OCI-LY7 (cell line): ENCODE data around the gene IRS1. TPM values are rescaled to one million over a fixed set of nuclear protein-coding genes. Genes with fewer than 3 reads are reported as not detected.

Experiments
- BruUV-seq: library from RNA; stranded (reverse); fragments of 400-500 nt; replicated peaks from 2 replicates; lab custom pipeline; 2021; lab: Mats Ljungman, UMichigan
- CTCF ChIA-PET: fragments of 300-600 bp; sonication (Branson Sonifier 250); formaldehyde crosslinking; loops from one replicate; lab custom pipeline; 2022; ENCODE audit warnings: antibody characterized with exemption; ENCODE audit not compliant: unreplicated experiment; lab: Charles Lee
- POLR2A ChIA-PET: fragments of 300-600 bp; sonication (Branson Sonifier 250); formaldehyde crosslinking; loops from one replicate; lab custom pipeline; 2022; ENCODE audit warnings: antibody characterized with exemption; lab: Charles Lee
- DNase-seq: peaks from one replicate; pipeline ENCODE4 v3.0.0-alpha.2; 2015; ENCODE audit warnings: low spot score
- H2AFZ ChIP-seq: fragments of 200-600 bp; sonication (generic), shearing (Covaris generic); 2 replicates; pipeline ENCODE4 v1.6.1; 2014; ENCODE audit warnings: mild to moderate bottlenecking, antibody characterized with exemption, low read length, moderate library complexity
- H3K27ac ChIP-seq: fragments of 200-600 bp; sonication (generic); 2 replicates; pipeline ENCODE4 v1.5.1; 2014; ENCODE audit warnings: mixed run types, low read depth, mild to moderate bottlenecking, moderate library complexity, low read length, inconsistent platforms; ENCODE audit not compliant: poor library complexity, severe bottlenecking
- H3K36me3 ChIP-seq: fragments of 200-600 bp; sonication (generic); 2 replicates; pipeline ENCODE4 v1.6.1; 2014; ENCODE audit warnings: mild to moderate bottlenecking, antibody characterized with exemption, low read length, moderate library complexity, mixed read lengths; ENCODE audit not compliant: insufficient read depth
- H3K4me1 ChIP-seq: fragments of 200-600 bp; sonication (generic); 2 replicates; pipeline ENCODE4 v1.5.1; 2014; ENCODE audit warnings: mild to moderate bottlenecking, low read length; ENCODE audit not compliant: insufficient read depth, poor library complexity, severe bottlenecking
- H3K4me2 ChIP-seq: fragments of 200-600 bp; sonication (generic); 2 replicates; pipeline ENCODE4 v1.6.1; 2014; ENCODE audit warnings: mild to moderate bottlenecking, low read length
- H3K4me3 ChIP-seq: fragments of 200-600 bp; sonication (generic); 2 replicates; pipeline ENCODE4 v1.5.1; 2014; ENCODE audit warnings: mild to moderate bottlenecking, low read depth, low read length; ENCODE audit not compliant: poor library complexity, severe bottlenecking
- H3K79me2 ChIP-seq: fragments of 200-600 bp; sonication (generic); 2 replicates; pipeline ENCODE4 v1.6.1; 2016; ENCODE audit warnings: low read depth, mild to moderate bottlenecking, low read length, moderate library complexity, mixed read lengths; ENCODE audit not compliant: insufficient read depth
- H3K9me2 ChIP-seq: fragments of 200-600 bp; sonication (generic); 2 replicates; pipeline ENCODE4 v1.6.1; 2016; ENCODE audit warnings: mild to moderate bottlenecking, low read length, mixed read lengths; ENCODE audit not compliant: insufficient read depth
- H3K9me3 ChIP-seq: fragments of 200-600 bp; sonication (generic); 2 replicates; pipeline ENCODE4 v1.6.1; 2014; ENCODE audit warnings: mild to moderate bottlenecking, mixed run types, low read length, mixed read lengths
- H4K20me1 ChIP-seq: fragments of 200-600 bp; sonication (generic); 2 replicates; pipeline ENCODE4 v1.6.1; 2014; ENCODE audit warnings: mild to moderate bottlenecking, antibody characterized with exemption, low read length, moderate library complexity, mixed read lengths; ENCODE audit not compliant: insufficient read depth
- CTCF ChIP-seq: fragments of 200-600 bp; sonication (generic); conservative IDR thresholded peaks from 2 replicates; pipeline ENCODE4 v1.5.1; 2014; ENCODE audit warnings: mild to moderate bottlenecking, antibody characterized with exemption, low read length, moderate library complexity, mixed read lengths
- EZH2phosphoT487 ChIP-seq: fragments of 200-600 bp; sonication (generic); IDR thresholded peaks from 2 replicates; pipeline ENCODE4 v1.6.1; 2018; ENCODE audit warnings: low read depth, borderline replicate concordance, mild to moderate bottlenecking, mixed run types, antibody characterized with exemption, low read length, moderate library complexity, mixed read lengths
- intact Hi-C: fragments of 100-400 bp; cut with micrococcal nuclease; formaldehyde crosslinking; loops from one replicate; pipeline ENCODE4 v1.10.0; 2022; ENCODE audit not compliant: unreplicated experiment
- total RNA-seq, 2 experiments: library from RNA; depleted of rRNA in 1 of 2; stranded (reverse); fragments of >200 nt in 1 of 2; shearing (Covaris generic) in 1 of 2; gene quantifications; 2 replicates each; pipeline ENCODE4 v1.2.3, GENCODE V29; 2014 to 2022

The IRS1 gene
- total RNA-seq, 2 experiments from 2014 or later: 18.1 to 23.5 TPM

GRCh38 chr2:226747288-226747687 is 52.3 kb downstream of the IRS1 start:
- no peaks in the 10 kb centered on the region for H3K79me2 ChIP-seq
- H3K4me1 ChIP-seq: no peaks in the 10 kb centered on the region
- ChIA-PET CTCF (interaction anchor here (0.7 kb wide), 1 partner anchor 439 kb away, joined by 3 read pairs; no protein-coding TSS in a partner anchor), POLR2A (interaction anchor here (0.6 to 0.9 kb wide), 2 partner anchors 13 to 19 kb away, joined by 4 read pairs; no protein-coding TSS in a partner anchor)
- intact Hi-C loops: no loop called here
- H3K4me2 ChIP-seq: no peak overlapping the region
- no peaks in the 10 kb centered on the region for H3K9me3 ChIP-seq
- BruUV-seq: no TSS peak
- no peaks in the 10 kb centered on the region for H4K20me1 ChIP-seq
- H3K36me3 ChIP-seq: peaks cover 15% of the 10 kb centered on the region
- no peak overlapping the region for H3K4me3 ChIP-seq
- DNase-seq: no peak
- H3K9me2 ChIP-seq: no peaks in the 10 kb centered on the region
- no peak overlapping the region for H3K27ac ChIP-seq
- TF ChIP-seq EZH2phosphoT487 (no peak), CTCF (no peak)
- H2AFZ ChIP-seq: no peak overlapping the region

GRCh38 chr2:226746196-226746800 is 53.3 kb downstream of the IRS1 start:
- POLR2A ChIA-PET: interaction anchor here (0.7 kb wide), 3 partner anchors 170 to 1501 kb away, joined by 3 to 7 read pairs (median 6); no protein-coding TSS in a partner anchor
- no peaks in the 10 kb centered on the region for H3K9me2 ChIP-seq
- intact Hi-C loops: no loop called here
- DNase-seq: no peak
- no peak overlapping the region for H3K27ac ChIP-seq
- no peak overlapping the region for H3K4me3 ChIP-seq
- no peak overlapping the region for H3K4me2 ChIP-seq
- no peaks in the 10 kb centered on the region for H3K9me3 ChIP-seq
- no peak for TF ChIP-seq CTCF
- no peak for TF ChIP-seq EZH2phosphoT487
- CTCF ChIA-PET: no interaction called here
- no peaks in the 10 kb centered on the region for H3K4me1 ChIP-seq
- peaks cover 15% of the 10 kb centered on the region for H3K36me3 ChIP-seq
- no TSS peak for BruUV-seq
- no peaks in the 10 kb centered on the region for H3K79me2 ChIP-seq
- no peaks in the 10 kb centered on the region for H4K20me1 ChIP-seq
- no peak overlapping the region for H2AFZ ChIP-seq

GRCh38 chr2:226743915-226744314 is 55.7 kb downstream of the IRS1 start:
- no peaks in the 10 kb centered on the region for H3K4me1 ChIP-seq
- H3K4me3 ChIP-seq: no peak overlapping the region
- CTCF ChIA-PET: no interaction called here
- no TSS peak for BruUV-seq
- H3K9me2 ChIP-seq: no peaks in the 10 kb centered on the region
- H3K4me2 ChIP-seq: no peak overlapping the region
- no peaks in the 10 kb centered on the region for H3K9me3 ChIP-seq
- no peak overlapping the region for H2AFZ ChIP-seq
- H3K79me2 ChIP-seq: no peaks in the 10 kb centered on the region
- H3K36me3 ChIP-seq: peaks cover 10% of the 10 kb centered on the region
- no peaks in the 10 kb centered on the region for H4K20me1 ChIP-seq
- TF ChIP-seq CTCF (no peak), EZH2phosphoT487 (no peak)
- no peak for DNase-seq
- POLR2A ChIA-PET: no interaction called here
- H3K27ac ChIP-seq: no peak overlapping the region
- intact Hi-C loops: no loop called here
